GM19193 (cell line): ENCODE measurements around the gene TGIF1.

ENCODE experiments used
- POLR2A ChIP-seq: IDR thresholded peaks from 4 replicates; pipeline ENCODE4 v1.6.1; 2011; ENCODE audit not compliant: insufficient read depth, insufficient read length; ENCODE audit errors: extremely low read depth

Gene TGIF1

DNA sequence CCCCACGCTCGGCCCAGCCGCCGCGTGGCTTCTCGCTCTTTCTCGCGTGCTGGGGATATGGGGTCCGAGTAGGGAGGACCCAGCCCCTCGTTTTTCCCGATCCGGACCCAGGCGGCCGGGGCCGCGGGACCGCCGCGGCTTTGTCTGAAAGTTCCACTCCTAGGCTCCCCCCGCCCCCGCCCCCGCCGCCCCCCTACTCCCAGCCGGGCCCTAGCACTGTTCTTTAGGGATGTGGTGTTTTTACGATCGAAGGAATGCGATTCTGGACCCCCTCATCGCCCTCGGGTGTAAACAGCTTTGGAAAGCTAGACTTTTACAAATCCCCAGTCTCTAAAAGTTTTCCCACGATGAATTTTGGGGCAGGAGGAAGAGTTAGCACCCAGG is 819 bp downstream of the TGIF1 start:
- no peak for TF ChIP-seq POLR2A

DNA sequence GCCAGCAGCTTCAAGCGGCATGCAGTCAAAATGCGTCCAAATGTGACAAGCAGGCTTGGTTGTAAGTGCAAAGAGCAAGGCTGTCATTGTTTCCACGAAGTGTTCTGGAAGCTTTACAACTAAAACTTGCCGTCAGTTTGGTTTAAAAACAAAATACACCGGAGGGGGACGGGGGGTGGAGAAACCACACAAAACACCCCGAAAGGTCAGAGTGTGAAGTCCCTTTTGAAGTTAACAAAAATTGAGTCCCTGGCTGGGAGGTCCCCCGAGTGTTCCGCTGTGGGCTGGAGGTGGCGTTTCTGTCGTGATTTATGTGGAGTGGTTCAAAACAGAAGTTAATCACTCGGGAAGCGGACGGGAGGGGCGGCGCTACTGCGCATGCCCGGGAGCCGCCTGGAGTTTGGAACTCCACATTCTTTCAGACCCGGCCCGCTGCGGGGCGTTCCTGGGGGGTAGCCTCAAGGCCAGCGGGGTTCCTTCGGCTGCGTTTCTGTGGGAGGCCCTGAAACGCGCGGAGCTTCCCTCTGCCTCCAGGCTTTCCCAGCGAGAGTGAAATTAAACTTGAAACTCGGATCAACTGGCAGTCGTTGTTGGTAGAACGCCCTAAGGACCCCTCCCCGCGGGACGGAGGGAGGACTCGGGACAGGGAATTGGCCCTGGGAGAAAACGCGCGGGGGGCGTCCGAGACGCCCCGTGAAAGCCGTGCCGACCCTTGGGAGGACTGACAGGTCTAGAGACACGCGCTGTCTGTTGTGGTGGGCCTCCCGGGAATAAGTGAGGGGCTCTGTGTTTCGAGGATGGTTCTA is 1.4 kb downstream of the TGIF1 start:
- TF ChIP-seq POLR2A = peak; percentile 19

DNA sequence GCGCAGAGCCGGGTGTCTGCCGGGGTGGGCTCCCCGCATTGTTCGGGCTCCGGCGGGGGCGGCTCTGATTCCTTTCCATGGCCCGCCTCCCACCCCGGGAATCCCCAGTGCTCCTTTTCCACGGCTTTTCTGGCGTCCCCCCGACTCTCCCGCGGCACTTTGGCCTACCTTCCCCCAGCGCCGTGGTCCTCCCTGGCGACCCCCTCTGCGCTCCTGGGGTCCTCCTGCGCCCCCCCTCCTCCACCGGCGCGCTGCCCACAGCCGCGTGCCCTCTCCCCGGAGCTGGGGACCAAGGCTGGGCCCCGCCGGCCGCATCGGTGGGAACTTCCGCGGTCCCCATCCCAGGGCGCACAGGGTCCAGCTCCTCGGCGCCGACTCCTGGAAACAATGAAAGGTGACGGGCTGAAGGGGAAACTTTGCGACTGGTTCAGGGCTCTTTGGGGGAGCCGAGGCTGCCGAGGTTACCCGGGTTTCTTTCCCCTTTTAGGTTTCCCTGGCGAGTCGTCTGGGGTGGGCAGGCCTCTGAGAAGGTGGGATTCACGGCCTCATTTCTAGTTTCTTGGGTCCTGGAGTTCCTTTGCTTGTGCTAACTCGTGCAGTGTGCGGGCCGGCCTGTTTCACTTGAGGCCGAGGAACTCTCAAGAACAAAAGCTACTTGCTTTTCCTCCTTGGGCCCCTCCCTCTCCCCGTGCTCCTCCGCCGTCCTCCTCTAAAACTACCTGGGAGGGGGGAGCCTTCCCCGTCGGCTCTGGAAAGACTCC is 2.2 kb downstream of the TGIF1 start:
- TF ChIP-seq POLR2A = no peak

DNA sequence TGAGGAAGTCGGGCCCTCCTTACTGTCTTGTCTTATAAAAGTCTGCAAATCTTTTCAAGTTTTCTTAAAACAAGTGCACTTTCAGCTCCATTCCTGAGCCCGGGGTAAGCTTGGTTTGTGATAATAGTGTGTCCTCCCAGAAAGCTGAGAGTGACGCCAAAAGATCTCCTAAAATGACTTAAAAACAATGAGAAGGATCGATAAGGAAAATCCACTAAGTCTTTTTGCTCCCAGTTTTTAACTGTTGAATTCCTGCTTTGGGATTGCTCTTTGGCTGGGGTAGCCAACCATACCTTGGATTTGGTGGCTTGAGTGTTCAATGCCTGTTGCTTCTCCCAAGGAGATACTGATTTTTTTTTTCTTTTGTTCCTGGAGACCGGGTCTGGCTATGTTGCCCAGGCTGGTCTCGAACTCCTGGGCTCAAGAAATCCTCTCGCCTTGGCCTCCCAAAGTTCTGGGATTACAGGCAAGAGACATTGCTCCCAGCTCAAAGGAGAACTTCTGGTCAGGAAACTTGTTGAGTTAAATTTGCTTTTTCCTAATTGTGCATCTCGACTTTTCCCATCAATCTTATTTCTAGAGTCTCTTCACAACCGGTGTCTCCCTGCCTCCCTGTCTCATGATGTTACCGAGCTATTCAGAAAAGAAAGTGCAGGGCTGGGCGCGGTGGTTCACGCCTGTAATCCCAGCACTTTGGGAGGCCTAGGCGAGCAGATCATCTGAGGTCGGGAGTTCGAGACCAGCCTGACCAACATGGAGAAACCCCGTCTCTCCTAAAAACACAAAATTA is 3.0 kb downstream of the TGIF1 start:
- TF ChIP-seq POLR2A = no peak

DNA sequence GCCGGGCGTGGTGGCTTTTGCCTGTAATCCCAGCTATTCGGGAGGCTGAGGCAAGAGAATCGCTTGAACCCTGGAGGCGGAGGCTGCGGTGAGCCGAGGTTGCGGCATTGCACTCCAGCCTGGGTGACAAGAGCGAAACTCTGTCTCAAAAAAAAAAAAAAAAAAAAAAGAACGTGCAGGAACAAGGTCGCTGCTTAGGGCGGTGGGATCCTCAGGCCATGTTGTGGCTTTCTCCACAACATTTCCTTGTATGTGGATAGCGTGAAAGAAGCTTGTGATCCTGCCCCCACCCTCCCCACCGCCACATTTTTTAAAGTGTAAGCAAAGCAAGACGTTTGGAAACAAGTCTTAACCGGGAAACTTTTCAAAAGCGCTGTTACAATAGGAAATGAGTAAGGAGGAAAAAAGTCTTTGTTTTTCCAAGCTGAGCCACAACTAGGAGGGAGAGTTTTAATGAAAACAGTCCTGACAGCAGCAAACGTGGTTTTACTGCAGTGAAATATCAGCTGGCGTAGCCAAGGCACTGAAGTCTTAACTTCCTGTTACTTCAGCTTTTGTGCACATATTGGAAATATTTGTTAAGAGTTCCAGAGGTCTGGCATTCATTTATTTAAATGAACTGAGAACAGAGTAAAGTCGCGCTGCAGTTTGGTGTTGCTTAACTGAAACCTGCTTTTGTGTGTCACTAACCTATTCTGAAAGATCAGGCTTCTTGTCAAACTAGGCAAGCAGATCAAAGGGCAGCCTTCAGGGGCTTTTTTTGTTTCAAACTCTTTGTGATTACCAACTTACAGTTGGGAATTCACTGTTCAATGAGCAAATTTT is 3.8 kb downstream of the TGIF1 start:
- TF ChIP-seq POLR2A = no peak

DNA sequence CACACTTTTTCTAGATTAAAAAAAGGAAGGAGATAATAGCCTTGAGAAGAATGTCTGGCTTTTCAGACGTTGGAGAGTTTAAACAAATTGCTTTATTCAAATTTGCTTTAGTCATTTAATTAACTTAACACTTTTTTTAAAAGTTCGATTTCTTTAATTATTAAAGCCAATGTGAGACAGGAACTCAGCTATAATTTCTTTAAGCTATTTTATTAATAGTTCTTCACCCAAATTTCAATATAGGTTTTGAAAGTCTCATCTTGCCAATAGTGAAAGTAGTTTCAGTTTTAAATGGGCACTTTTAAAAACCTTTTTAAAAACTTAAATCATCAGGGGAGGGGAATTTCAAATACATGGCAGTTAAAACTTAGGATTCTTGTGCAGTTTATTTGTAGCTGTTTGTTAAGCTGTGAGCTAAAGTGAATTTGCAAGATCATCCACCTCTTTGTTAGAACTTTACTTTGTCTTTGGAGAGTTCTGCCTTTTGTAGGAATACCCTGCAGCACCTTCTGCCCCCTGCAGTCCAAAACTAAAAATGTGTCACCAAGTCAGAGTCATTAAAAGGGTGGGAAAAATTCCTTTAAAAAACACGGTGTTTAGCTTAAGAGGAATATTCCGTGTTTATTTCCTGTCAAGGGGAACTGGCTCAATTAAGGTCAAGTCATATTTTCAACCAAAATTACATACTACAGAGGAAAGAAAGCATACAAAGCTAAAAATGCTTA is 4.6 kb downstream of the TGIF1 start:
- no peak for TF ChIP-seq POLR2A

DNA sequence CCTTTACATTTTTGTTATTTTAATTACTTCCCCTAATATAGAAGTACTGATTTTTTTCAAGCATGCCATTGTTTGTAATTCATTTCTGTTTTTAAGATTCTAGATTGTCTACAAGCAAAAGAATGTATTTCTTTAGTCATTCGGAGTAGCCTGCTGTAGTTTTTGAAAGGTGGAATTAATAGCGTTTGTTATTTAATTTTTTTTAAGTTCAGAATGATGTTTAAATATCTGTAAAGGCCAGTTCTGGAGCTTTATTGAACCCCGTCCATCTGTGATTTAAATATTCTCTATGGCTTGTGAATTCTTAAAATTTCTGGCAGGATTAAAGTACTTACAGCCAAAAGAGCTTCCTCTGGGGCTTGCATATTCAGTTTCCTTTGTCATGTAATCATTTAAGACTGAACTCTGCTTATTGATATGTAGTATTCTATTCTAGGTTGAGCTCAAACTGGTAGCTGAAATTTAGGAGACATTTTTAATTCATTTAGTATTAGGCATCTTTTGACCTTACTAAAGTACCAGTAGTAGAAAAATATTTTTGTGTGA is 5.2 kb downstream of the TGIF1 start:
- no peak for TF ChIP-seq POLR2A

DNA sequence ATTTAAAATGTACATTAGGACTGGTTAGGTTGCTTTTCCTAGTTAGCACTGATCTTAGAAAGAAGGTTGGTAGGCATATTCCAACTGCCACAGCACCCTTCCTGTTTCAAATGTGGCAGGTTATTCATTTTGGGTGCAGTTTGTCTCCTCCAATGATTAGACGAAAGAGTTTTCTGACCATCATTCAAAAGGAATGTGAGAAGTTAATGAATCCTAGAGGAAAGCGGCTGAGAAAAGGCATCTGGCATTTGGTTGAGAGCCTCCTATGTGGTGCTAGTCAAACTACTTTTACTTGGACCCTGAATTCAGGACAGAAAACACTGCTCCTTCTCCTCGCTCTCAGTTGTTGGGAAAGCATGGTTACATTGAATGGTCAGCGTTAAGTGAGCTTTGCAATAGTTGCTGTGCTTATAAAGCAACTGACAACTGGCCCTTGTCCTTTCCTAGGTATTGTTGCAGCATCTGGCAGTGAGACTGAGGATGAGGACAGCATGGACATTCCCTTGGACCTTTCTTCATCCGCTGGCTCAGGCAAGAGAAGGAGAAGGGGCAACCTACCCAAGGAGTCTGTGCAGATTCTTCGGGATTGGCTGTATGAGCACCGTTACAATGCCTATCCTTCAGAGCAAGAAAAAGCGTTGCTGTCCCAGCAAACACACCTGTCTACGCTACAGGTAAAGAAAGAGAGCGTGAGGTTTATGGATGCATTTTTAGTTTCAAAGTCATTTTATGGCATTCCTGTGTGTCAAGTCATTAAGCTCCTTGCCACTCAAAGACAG is 6.1 kb downstream of the TGIF1 start:
- no peak for TF ChIP-seq POLR2A

DNA sequence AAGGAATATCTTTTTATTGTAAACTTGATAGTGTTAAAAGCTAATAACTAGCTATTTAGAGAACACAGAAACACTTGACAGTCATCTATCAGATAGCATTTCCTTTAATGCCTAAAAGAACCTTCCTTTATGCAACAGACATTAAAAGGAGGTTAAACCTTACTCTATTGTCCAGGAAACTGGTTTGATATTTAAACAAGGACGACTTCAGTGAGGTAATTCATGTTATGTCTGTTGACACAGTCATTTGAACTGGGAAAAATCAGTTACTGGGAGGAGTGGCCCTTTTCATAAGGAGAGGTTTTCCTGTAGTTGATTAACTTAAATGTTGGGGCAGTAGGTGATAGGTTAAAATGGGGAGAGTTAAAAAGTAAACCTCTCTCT is 6.7 kb downstream of the TGIF1 start:
- no peak for TF ChIP-seq POLR2A

DNA sequence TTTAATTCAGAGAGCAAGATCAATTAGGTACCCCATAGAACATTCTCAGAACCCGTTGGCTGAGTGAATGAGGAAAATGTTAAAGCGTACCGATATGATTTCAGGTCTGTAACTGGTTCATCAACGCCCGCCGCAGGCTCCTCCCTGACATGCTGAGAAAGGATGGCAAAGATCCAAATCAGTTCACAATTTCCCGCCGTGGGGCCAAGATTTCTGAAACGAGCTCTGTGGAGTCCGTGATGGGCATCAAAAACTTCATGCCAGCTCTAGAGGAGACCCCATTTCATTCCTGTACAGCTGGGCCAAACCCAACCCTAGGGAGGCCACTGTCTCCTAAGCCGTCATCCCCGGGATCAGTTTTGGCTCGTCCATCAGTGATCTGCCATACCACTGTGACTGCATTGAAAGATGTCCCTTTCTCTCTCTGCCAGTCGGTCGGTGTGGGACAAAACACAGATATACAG is 7.3 kb downstream of the TGIF1 start:
- no peak for TF ChIP-seq POLR2A

DNA sequence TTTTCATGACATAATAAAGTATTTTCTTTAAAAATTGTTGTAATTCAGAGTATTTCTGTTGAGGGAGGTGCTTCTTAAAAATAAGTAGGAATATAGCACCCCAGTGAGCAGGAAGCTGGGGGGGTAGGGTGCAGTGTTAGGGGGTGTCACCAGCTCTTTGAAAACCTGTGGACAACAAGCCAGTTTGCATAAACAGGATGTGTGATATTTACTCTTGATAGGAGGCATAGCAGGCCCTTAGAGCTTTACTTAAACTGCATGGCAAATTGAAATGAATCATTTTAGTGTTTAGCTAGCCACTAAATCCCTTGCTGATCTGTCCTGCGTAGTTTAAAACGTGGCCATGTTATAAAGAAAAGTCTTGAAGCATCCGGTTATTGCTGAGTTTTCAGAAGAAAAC is 8.4 kb downstream of the TGIF1 start:
- TF ChIP-seq POLR2A = no peak

DNA sequence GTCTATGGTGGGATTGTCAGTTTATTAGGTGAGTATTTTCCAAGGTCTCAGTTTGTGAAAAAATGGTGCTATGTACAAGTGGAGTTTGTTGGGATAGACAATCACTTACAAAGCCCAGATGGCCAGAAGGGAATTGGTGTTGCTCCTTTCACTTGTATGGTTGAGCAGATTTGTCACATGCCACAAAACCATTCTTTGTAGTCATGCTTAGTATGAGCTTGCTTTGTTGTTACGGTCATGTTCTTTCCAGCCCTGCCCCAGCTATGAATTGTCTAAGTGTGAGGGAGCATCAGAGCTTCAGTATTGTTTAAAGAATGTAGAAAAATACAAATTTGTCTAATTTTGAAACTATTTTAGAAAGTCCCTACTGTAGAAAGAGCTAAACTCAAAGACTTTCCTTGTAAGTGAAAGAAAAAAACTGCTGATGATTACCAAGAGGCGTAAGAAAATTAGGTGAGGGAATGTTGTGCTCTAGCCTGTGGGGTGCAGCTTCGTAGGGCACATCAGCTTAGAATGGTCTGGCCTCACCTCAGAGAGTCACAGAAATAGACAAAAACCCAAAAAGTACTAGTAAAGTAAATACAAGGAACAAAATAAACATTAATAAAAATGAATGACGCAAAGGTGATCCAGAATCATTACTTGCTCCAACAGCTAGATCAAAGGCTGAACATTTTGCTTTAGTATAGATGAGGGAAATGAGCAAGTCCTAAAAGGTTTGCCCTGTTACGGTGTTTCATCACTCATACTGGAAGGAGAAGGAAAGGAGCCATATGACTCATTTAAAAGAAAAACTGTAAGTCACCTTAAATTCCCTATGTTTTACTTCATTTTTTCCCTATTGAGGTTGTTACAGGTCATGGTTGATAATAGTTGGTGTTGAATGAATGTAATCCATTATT is 9.2 kb downstream of the TGIF1 start:
- no peak for TF ChIP-seq POLR2A

DNA sequence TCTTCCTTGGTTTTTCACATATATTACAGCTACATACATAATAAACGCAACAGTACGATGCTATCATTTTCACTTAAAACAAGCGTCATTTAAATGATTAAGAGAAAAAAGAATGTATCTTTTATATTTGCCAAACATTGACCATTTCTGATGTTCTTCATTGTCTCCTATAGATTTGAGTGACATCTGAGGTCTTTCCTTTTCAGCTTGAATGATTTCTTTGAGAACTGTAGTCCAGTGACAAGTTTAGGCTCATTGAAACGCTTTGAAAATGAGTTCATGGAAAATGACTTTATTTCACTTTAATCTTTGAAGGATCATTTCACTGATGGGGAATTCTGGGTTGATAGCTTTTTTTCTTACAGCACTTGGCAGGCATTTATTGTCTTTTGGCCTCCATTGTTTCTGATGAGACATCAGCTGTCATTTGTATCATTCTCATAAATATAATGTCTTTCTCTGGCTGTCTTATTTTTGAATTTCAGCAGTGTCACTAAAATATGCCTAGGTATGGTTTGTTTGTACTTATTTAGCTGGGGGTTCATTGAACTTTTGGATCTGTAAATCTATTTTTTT is 10.9 kb downstream of the TGIF1 start:
- no peak for TF ChIP-seq POLR2A
